ENCODE data around the gene SLC6A19.
A peak's percentile ranks its signal among the peaks of the same experiment; 100 is the strongest.

The SLC6A19 gene

DNA sequence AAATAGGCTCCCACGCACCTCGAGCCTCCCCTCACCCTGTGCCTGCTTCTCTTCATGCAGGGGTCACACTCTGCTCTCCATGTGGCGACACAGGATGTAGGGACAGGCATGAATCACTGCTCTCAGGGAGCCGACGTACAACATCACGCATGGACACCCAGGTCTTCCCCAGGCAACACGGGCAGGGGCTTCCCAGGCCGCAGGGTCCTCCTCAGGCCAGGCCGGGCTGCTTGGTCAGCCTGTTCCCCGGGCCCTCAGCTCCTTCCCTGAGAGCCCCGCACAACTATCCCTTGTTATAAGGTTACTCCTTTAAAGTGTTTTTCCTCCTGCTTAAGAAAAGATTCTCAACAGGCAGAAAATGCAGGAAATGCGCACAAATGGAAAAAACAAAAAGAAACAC lies 24.8 kb downstream of the SLC6A19 start:
- no peak for DNase-seq

DNA sequence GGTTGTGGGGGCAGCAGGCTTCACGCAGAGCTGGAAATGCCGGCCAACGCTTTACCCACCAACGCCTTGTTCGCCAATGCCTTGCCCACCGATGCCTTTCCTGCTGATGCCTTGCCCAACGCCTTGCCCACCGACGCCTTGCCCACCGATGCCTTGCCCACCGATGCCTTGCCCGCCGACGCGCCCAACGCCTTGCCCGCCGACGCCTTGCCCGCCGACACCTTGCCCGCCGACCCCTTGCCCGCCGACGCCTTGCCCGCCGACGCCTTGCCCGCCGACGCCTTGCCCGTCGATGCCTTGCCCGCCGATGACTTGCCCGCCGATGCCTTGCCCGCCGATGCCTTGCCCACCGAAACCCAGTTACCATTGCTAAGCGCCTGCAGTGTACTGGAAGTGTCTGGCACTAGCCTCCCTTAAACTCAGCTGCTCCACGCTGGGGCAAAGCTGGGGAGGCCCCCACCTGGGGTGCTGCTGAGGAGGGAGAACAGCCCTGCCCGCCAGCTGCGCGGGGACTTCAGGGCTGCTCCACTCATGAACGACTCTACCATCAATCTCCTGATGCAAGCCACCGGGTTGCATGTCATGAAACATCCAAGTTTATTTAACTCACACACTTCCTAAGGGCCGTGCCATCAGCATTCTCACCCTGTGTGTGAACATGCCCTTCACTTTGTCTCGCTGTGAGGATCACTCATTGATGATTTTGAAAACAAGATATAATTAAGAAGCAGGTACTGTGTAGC lies 25.6 kb downstream of the SLC6A19 start:
- no peak for DNase-seq

DNA sequence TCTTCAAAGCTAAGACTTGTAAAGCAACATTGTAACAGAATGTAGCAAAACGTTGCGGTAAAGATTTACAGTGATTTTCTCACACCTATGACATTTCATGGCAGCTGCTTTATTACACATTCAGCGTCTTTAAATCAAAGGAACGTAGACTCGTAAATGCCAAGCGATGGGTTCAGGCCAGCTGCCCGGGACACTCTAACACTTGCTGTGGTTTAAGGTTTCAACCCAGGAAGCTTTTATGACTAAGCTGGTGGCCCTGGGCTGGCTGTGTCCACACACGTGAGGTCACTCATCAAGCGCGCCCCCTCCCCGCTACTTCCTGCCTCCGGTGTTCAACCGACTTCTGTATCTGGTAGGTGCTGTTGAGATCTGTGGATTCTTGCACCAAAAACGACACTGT lies 26.3 kb downstream of the SLC6A19 start:
- DNase-seq = no peak

DNA sequence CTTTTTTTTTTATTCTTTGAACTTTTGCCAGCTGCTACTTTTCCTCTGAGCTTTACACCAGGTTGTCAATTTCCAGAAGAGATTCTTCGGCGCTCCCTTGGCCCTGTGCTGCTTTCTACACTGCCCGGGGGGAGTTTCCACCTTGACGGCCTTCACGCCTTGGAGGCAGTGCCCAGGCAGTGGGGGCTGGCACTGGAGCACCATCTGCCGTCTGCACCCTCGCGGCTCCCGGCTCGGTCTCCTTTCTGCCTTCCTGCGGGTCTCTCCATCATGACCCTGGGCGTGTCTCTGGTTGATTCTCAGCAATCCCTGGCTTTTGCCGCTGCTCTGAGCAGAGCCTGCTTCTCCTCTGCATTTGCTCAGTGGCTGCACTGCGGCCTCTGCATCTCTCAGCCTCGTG lies 26.7 kb downstream of the SLC6A19 start:
- DNase-seq = no peak

DNA sequence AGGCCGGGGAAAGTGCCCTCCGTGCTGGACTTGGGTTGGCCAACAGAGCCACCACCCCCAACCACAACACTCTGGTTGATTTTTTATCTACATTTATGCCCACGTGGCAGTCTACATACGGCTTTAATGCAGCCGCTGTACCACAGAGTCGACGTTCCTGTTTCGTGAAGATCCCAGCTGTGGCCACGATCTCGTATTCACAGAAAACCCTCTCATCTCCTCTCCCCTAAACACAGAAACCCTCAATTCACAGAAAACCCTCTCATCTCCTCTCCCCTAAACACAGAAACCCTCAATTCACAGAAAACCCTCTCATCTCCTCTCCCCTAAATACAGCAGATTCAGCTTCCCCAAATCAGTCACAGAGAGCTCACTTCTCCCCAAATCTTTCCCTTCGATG lies 27.6 kb downstream of the SLC6A19 start:
- peak in 1 of 5 donors; percentile 26 for DNase-seq

DNA sequence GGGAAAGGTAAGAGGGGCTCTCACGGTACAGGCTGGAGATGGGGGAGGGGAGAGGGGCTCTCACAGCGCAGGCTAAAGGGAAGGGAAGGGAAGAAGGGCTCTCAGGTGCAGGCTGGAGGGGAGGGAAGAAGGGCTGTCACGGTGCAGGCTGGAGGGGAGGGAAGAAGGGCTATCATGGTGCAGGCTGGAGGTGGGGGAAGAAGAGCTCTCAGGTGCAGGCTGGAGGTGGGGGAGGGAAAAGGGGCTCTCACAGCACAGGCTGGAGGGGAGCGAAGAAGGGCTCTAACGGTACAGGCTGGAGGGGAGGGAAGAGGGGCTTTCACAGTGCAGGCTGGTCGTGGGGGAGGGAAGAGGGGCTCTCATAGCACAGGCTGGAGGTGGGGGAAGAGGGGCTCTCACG lies 28.4 kb downstream of the SLC6A19 start:
- DNase-seq = no peak

DNA sequence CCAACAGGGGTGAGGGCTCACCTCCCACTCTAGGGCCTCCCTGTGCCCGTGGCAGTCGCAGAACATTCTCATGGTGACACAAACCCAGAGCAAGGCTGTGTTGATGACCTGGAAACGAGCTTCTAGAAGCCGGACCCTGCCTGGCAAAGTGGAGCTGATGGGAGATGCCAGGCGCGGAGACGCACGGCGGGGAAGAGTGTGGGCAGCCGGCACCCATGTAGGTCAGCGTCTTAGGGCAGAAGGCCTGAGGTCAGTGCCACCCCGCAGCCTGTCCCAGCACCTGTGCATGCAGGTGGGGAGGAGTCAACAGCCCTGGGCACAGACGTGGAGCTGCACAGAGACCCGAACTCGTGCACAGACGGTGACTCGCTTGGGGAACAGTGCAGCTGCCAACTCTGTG lies 29.2 kb downstream of the SLC6A19 start:
- no peak for DNase-seq

DNA sequence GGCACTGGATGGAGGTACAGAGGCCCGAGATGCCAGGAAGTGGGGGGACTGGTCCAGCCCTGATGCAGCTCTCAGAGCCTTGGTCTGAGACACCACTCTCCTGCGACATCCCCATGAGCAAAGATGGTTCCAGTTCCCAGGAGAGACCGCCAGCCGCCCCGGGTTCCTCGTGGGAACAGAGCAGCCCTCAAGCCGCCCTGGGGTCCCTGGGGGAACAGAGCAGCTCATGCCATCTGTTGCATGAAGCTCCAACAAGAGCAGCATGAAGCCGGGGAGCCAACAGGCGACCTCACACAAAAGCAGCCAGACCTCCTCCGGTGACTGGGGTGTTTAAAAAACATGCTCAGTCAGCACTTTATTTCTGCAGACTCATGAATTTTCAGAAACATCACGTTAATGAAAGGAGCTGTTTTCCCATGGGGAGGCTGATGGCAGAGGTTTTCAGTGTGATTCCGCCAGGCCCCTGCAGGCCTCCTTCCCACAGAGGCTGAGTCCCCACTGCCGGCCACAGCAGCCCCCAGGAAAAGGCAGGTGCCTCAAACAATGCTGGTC lies 30.0 kb downstream of the SLC6A19 start:
- no peak for DNase-seq

DNA sequence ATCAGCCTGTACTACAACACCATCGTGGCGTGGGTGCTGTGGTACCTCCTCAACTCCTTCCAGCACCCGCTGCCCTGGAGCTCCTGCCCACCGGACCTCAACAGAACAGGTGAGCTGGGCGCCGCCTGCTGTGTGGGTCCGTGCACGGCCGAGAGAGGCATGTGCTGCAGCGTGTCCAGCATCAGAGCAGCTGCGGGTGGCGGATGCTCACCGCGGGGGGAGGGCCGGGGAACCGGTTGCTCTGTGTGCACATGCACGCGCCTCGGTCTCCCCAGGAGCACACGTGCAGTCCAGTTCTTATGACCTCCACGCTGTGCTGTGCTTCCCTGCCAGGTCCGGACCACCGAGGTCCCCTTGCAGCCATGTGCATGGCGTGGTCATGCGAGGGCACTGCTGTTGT lies 31.4 kb downstream of the SLC6A19 start:
- no peak for DNase-seq

DNA sequence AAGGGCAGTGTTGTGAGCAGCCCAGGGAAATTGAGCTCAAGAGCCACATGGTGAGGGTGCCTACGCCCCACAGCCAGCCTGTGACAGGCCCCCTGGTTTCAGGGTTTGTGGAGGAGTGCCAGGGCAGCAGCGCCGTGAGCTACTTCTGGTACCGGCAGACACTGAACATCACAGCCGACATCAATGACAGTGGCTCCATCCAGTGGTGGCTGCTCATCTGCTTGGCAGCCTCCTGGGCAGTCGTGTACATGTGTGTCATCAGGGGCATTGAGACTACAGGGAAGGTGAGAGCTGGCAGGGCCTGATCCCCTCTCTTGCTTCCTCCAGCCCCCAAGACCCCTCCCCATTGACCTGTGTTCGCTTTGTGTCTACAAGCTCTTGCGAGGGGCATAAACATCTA lies 34.0 kb downstream of the SLC6A19 start:
- DNase-seq = no peak

DNA sequence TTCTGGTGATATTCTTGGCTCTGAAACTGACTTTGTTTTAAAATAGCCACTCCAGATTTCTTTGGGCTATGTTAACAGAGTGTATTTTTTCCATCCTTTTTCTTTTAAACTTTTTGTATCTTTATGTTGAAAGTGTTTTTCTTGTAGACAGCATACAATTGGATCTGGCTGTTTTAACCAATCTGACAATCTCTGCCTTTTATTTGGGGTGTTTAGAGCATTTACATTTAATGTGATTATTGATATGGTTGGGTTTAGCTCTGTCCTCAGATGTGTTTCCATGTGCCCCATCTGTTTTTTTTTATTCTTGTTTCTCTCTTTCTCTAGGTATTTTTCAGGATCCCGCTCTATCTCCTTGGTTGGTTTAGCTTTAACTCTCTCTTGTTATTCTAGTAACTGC lies 34.4 kb downstream of the SLC6A19 start:
- DNase-seq = no peak

DNA sequence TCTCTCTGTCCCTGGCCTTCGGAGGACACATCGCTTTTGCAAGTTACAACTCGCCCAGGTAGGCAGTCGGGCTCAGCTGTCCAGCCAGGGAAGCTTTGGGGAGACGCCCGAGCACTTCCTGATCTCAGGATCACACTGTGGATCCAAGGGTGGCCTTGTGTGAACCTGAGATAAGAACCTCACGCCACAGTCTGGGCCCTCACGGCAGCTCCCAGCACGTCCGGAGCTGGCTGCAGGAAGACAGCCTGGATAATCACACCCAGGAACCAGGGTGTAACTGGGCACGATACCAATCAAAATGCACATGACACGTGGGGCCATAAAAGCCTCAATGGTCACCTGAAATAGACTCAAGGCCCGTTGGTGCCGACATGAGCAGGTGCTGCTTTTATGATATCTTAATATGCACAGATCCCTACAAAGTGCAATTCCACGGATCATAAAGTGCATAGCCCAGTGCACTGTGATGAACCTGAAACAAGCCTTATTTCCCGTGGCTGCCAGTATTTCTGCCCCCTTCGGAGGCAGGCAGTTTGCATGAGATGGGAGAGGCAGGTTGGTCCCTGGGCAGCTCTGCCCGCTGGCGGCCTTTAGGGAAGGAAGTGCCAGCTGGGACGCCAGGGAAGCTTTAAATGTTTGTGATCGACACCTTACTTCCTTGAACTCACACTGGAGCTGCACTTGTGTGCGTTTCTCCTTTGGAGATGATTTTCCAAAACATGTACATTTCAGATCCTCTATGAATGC lies 38.3 kb downstream of the SLC6A19 start:
- no peak for DNase-seq

DNA sequence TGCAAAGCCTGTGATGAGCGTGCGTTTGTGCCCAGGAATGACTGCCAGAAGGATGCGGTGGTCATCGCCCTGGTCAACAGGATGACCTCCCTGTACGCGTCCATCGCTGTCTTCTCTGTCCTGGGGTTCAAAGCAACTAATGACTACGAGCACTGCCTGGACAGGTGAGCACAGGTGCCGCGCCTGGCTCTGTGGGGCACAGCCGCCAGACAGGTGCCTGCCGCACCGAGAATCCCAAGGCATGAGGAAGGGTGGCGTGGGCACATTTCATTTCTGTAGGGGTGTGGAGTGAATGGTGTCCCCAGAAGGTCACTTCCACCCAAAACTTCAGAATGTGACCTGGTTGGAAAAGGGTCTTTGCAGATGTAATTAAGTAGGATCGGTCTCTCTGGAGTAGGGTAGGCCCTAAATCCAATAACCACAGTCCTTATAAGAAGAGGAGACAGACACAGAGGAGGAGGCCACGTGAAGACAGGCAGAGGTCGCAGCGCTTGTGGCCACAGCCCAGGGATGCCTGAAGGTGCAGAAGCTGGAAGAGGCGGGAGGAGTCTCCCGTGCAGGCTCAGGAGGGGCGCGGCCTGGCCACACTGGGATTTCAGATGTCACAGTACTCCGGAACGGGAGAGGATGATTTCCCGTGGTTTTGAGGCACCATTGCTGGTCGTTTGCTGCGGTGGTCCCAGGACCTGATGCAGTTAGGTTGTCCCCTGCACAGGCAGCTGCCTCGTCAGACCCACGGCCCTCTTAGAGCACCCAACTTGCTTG lies 39.3 kb downstream of the SLC6A19 start:
- no peak for DNase-seq

DNA sequence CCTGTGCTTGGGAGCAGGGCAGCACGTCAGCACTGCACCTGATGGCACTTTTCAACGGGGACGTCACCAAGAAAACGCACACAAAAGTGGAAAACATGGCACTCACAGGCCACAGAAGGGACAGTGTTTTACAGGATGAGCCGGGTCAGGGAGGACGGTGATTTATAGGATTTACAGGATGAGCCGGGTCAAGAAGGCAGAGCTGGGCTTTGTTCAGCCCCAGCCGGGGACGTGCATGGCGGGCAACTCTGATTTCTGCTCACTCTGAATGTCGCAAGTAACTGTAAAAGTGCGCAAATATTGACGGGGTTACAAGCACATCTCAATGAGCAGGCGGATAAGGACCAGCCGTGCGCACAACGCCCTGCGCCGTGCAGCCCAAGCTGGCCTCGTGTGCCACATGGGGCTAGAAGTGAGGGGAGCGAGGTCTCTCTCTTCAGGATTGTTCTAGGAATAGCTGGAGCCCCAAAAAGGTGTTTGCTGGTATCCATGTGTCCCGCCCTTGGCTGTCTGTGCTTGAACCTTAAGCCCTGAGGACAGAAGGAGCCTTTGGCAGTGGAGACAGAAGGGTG lies 40.2 kb downstream of the SLC6A19 start:
- DNase-seq = no peak

DNA sequence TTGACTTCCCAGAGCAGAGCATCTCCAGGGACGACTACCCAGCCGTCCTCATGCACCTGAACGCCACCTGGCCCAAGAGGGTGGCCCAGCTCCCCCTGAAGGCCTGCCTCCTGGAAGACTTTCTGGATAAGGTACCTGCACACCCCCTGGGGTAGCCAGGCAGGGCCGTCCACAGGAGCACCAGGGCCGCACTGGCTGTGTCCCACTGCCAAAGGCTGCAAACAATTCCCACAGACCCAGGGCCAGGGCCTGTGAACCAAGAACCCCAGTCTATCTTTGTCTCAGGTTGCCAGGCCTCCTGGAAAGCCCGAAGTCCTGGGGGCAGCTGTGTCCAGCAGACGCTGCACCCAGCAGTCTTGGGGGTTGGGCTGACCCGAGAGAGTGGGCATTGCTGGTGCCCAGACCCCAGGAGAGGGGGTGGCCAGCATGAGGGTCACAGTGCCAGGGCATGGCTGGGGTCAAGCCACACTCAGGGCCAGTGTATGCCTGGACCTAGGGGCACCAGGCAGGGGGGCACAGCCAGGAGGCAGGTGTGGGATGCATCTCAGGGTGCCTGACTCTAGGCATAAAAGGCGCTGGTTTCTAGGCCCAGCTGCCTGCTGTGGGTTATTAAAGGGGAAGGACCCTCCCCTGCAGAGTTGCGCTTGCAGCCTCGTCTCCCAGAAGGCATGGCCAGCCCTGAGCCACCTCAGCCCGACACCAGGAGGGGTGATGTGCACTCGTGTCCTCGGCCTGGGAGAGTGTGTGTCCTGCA lies 41.5 kb downstream of the SLC6A19 start:
- no peak for DNase-seq

DNA sequence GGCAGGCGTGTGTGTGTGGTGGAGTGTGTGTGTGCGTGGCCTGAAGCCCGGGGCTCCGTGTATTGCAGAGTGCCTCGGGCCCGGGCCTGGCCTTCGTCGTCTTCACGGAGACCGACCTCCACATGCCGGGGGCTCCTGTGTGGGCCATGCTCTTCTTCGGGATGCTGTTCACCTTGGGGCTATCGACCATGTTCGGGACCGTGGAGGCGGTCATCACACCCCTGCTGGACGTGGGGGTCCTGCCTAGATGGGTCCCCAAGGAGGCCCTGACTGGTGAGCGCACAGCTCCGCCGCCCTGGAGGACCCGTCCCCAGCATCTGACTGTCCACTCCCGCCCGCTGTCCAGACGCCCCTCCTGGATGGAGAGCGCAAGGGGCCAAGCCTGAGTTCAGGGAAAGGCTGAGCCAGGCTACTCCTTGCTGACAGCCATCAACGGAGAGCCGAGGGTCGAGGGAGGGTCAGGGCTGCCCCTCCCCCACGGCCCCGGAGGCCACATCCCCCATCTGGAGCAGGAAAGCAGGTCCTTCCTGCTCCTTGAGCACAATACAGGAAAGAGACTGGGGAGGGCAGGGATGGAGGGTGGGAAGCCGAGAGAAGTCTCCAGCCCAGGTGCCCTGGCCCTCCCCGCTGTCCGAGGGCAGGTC lies 42.2 kb downstream of the SLC6A19 start:
- DNase-seq = no peak

DNA sequence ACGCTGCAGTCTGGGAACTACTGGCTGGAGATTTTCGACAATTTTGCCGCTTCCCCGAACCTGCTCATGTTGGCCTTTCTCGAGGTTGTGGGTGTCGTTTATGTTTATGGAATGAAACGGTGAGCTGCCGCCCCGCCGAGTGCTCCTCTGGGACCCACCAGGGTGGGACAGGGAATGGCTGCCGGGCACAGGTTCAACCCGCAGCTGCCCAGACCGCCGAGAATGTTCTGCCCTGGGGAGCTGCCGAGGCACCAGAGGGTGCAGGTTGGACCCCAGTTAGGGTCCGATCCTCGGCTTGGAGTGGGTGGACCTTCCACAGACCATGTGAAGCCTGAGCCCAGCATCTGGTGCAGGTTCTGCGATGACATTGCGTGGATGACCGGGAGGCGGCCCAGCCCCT lies 42.9 kb downstream of the SLC6A19 start:
- DNase-seq = no peak

DNA sequence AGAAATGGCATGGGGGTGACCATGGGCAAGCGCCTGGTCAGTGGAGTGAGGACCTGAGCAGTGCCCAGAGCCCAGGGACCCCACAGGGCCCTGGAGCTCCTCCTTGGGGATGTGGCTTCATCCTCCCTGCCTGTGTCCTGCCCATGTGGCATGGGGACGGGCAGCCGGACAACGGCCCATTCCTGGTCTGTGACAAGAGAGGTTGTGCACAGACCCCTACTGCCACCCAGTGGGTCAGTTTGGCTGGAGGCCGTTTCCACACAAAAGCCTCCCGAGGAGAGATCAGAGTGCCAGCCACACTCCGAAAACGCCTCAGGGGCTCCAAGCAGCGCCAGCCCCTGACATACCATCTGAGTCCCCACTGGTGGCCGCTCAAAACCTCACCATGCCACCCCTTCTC lies 43.6 kb downstream of the SLC6A19 start:
- no peak for DNase-seq

DNA sequence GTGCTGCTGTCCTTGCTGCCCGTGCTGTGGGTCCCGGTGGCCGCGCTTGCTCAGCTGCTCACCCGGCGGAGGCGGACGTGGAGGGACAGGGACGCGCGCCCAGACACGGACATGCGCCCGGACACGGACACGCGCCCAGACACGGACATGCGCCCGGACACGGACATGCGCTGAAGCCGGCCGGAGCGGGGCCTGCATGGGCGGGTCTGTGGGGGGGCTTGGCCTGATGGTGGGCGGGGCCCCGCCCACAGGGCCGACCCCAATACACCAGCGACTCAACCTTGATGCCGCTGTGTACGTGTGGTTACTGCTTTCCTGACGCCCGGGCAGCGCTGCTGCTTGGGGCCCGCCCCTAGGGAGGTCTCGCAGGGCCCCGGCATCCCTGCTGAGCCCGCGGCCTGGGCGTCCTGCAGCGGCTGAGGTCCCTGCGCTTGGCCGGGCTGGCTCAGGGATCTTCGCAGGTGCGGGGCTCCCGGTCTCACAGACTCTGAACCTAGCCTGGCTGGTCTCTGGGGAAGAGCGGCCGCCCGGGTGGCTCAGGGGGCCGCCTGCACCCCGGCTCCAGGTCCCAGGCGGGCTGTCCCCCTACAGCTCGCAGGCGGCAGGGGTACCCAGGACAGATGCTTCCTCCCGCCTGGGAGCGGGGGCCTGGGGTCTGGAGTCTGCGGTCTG lies 44.6 kb downstream of the SLC6A19 start:
- DNase-seq = no peak

DNA sequence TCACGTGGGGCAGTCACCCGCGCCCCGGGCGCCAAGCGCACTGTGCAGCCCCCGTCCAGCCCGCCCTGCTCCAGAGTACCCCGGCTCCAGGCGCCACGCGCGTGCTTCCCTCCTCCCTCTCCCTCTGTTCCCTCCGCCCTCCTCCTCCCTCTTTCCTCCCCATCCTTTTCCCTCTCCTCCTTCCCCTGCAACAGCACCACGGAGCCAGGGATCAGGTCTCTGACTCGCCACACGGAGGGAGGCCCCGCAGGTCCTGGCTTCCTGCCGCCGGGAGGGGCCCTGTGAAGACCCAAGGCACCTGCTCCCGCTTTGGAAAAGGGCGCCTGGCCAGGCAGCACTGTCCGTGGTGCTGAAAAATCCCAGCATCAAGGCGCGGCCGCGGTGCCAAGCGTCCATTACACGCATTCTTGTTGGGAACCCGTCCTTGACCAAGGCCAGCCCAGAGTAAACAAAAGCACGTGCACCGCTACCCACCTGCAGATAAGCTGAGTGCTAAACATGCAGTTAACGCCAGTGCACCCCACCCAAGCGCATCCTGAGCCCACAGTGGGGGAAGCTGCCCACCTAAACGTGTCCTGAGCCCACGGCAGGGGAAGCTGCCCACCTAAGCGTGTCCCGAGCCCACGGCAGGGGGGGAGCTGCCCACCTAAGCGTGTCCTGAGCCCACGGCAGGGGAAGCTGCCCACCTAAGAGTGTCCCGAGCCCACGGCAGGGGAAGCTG lies 45.5 kb downstream of the SLC6A19 start:
- no peak for DNase-seq

DNA sequence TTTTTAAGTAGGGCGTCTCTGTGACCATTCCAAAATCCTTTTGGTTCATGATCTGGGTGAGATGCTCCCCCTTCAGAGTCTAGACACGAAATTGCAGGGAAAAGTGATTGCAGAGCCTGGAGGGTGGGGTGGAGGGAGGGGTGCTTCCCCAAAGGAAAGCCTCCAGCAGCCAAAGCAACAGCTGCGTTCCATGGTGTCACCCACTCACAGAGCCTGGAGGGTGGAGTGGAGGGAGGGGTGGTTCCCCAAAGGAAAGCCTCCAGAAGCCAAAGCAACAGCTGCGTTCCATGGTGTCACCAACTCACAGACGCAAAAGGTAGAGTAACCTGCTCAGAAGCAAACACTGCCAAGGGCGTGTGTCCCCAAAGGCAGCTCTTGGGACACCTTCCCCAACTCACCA lies 46.4 kb downstream of the SLC6A19 start:
- no peak for DNase-seq
